ENCODE measurements around the gene SLC29A3. TPM values are rescaled to one million over a fixed set of nuclear protein-coding genes. Genes with fewer than 3 reads are reported as not detected.
A peak's percentile ranks its signal among the peaks of the same experiment; 100 is the strongest.
"Not testable (repeated sequence)": the region's sequence is repeated elsewhere in the genome, so short reads cannot be mapped to it uniquely, and the experiment has no call there.

SLC29A3 gene
- total RNA-seq: 0.58 and 2.2 TPM in 2 replicates

GRCh38 chr10:71319042-71319799 lies at the start of gene SLC29A3:
TSS of gene SLC29A3 (plus strand) at chr10:71319259. CDS start at chr10:71319310, 51 bp downstream.
- peak within 1 kb of the TSS; percentile 68 for H3K4me3 ChIP-seq (ENCODE audit: low read depth, low read length)
- TF ChIP-seq CTCF (conservative IDR thresholded peaks at IDR 0.05; ENCODE audit: low read depth, low read length): peak; percentile 74
- DNase-seq (ENCODE audit: low read depth): no peak

GRCh38 chr10:71269301-71270288 lies 49.5 kb upstream of the SLC29A3 start:
- TF ChIP-seq CTCF (conservative IDR thresholded peaks at IDR 0.05; ENCODE audit: low read depth, low read length): peak; percentile 10
- DNase-seq (ENCODE audit: low read depth): no peak
- no peak overlapping the region for H3K4me3 ChIP-seq (ENCODE audit: low read depth, low read length)

GRCh38 chr10:71270301-71271220 lies 48.5 kb upstream of the SLC29A3 start:
- TF ChIP-seq CTCF (conservative IDR thresholded peaks at IDR 0.05; ENCODE audit: low read depth, low read length): peak; percentile 76
- DNase-seq (ENCODE audit: low read depth): no peak
- no peak overlapping the region for H3K4me3 ChIP-seq (ENCODE audit: low read depth, low read length)

- no peak for TF ChIP-seq CTCF (conservative IDR thresholded peaks at IDR 0.05; ENCODE audit: low read depth, low read length)
- H3K4me3 ChIP-seq (ENCODE audit: low read depth, low read length): no peak overlapping the region
- no peak for DNase-seq (ENCODE audit: low read depth)
Measured at GRCh38 chr10:71271662-71272055, 47.4 kb upstream of the SLC29A3 start.

- no peak for DNase-seq (ENCODE audit: low read depth)
- no peak for TF ChIP-seq CTCF (conservative IDR thresholded peaks at IDR 0.05; ENCODE audit: low read depth, low read length)
- no peak overlapping the region for H3K4me3 ChIP-seq (ENCODE audit: low read depth, low read length)
Measured at GRCh38 chr10:71272056-71272771, 46.8 kb upstream of the SLC29A3 start.

GRCh38 chr10:71272974-71273373 lies 46.1 kb upstream of the SLC29A3 start:
- not testable (repeated sequence) for DNase-seq (ENCODE audit: low read depth); H3K4me3 ChIP-seq (ENCODE audit: low read depth, low read length)

Measured in epithelial cell of proximal tubule (primary cell).